Measurements from ENCODE around the gene HRC.

- TF ChIP-seq CTCF (IDR thresholded peaks at IDR 0.05) (peak in 2 of 3 experiments; percentile 22 to 53), POLR2A (IDR thresholded peaks at IDR 0.05) (no peak), POLR2AphosphoS5 (IDR thresholded peaks at IDR 0.05; ENCODE audit: insufficient read depth in 1 of 2, low read depth in 1 of 2) (no peak)
These were observed 48.5 kb downstream of the HRC start for GRCh38 chr19:49106648-49107135.
